Measurements from ENCODE around the gene SVEP1.

DNA sequence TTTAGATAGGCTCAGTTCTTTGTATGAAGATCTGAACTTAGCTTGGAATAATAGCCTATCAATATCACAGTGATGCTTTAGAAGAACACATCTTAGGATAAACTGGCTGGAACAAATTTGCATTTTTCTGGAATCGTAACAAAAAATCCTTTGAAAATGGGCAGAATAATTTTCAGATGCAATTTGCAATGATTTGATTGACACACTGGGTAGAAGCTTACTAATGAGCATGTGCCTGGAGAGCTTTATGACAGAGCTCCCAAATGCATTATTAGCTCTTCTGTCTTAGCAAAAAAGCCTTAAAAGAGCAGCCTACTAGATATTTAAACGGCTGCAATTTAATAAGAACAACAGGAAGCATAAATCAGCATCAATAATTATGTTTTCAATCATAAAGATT is 165.1 kb downstream of the SVEP1 start:
- TF ChIP-seq, protein P1, sequence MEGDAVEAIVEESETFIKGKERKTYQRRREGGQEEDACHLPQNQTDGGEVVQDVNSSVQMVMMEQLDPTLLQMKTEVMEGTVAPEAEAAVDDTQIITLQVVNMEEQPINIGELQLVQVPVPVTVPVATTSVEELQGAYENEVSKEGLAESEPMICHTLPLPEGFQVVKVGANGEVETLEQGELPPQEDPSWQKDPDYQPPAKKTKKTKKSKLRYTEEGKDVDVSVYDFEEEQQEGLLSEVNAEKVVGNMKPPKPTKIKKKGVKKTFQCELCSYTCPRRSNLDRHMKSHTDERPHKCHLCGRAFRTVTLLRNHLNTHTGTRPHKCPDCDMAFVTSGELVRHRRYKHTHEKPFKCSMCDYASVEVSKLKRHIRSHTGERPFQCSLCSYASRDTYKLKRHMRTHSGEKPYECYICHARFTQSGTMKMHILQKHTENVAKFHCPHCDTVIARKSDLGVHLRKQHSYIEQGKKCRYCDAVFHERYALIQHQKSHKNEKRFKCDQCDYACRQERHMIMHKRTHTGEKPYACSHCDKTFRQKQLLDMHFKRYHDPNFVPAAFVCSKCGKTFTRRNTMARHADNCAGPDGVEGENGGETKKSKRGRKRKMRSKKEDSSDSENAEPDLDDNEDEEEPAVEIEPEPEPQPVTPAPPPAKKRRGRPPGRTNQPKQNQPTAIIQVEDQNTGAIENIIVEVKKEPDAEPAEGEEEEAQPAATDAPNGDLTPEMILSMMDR (conservative IDR thresholded peaks at IDR 0.05; ENCODE audit: low read depth, low read length): no peak
- no peak for TF ChIP-seq EZH2 (IDR thresholded peaks at IDR 0.05; ENCODE audit: borderline replicate concordance, low read depth, low read length, poor library complexity, severe bottlenecking)

Measured in A673 (cell line).